GM12873 (cell line): Measurements from ENCODE around the gene TNRC18.

Experiments used
- CTCF ChIP-seq: IDR thresholded peaks from 2 replicates; pipeline ENCODE4 v1.5.1; 2012; ENCODE audit warnings: low read depth, mild to moderate bottlenecking, moderate library complexity, low read length, control low read depth; ENCODE audit not compliant: insufficient read depth; ENCODE audit errors: missing control alignments

TNRC18 gene

GRCh38 chr7:5320802-5321396, 102.7 kb downstream of the TNRC18 start:
- TF ChIP-seq CTCF: no peak

GRCh38 chr7:5320391-5320790, 103.2 kb downstream of the TNRC18 start:
- TF ChIP-seq CTCF: no peak

- no peak for TF ChIP-seq CTCF
Measured at GRCh38 chr7:5315761-5316160, 107.9 kb downstream of the TNRC18 start.

GRCh38 chr7:5314864-5315263, 108.8 kb downstream of the TNRC18 start:
- no peak for TF ChIP-seq CTCF

GRCh38 chr7:5310822-5311405, 112.7 kb downstream of the TNRC18 start:
- TF ChIP-seq CTCF: no peak

- no peak for TF ChIP-seq CTCF
Measured at GRCh38 chr7:5309146-5309545, 114.5 kb downstream of the TNRC18 start.

- no peak for TF ChIP-seq CTCF
Measured at GRCh38 chr7:5303591-5304505, 119.8 kb downstream of the TNRC18 start.
